Measurements from ENCODE around the gene ASS1. TPM values are rescaled to one million over a fixed set of nuclear protein-coding genes. Genes with fewer than 3 reads are reported as not detected.
"Not testable (repeated sequence)": the region's sequence is repeated elsewhere in the genome, so short reads cannot be mapped to it uniquely, and the experiment has no call there.

ASS1 gene
- total RNA-seq, 1 experiment from 2014 or later, result 249 TPM

DNA sequence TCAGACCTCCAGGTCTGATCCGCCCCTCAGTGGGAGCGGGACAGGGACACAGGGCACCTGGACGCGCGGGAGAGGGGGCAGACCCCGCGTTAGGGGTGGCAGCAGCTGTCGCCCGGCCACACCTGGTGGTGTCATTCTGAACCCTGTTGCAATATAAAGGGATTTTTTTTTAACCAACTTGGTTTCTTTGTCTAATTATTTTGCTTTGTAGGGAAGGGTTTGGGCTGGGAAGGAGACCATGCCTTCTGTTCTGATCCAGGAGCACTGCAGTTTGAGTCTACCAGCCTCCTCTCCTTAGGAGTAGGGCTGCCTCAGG, 10.9 kb upstream of the ASS1 start:
- no peak for DNase-seq (ENCODE audit: low read depth)

DNA sequence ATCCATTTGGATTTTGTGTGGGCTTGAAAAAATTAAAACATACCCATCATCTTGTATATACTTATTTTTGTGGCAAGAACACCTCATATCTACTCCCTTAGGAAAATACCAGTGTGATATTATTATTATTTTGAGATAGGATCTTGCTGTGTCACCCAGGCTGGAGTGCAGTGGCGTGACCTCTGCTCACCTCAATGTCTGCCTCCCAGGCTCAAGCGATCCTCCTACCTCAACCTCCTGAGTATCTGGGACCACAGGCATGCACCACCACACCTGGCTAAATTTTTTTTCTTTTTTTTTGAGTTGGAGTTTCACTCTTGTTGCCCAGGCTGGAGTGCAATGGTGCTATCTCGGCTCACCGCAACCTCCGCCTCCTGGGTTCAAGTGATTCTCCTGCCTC, 10.1 kb upstream of the ASS1 start:
- not testable (repeated sequence) for DNase-seq (ENCODE audit: low read depth)

DNA sequence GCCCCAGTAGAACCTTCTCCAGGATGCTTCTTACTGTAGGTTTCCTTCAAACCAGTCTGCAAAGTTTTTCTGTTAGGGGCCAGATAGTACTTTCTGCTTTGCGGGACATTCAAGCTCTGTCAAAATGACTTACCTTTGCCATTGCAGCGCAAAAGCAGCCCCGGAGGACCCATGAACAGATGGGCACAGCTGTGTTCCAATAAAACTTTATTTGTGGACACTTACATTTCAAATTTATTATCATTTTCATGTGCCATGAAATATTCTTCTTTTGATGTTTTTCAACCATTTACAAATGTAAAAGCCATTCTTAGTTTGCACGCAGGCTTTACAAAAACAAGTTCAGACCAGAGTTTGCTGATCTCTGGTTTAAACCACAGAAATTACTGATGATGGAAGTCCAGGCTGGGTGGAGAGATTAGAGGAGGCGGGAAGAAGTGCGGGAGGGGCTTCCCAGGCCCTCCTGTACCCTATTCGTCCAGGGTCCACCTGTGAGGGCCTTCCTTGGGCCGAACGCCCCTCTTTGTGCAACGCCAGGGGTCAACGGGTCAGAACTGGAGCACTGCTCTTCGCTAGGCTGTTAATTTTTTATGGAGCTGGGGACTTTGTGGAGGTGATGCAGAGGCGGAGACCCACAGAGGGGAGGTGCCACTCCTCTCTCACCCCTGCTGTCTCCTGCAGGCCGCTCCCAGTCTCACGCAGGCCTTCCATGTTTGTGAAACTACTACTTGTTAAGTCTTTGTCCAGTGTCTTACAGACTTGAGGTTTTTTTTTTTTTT, 7.6 kb upstream of the ASS1 start:
- no peak for DNase-seq (ENCODE audit: low read depth)

DNA sequence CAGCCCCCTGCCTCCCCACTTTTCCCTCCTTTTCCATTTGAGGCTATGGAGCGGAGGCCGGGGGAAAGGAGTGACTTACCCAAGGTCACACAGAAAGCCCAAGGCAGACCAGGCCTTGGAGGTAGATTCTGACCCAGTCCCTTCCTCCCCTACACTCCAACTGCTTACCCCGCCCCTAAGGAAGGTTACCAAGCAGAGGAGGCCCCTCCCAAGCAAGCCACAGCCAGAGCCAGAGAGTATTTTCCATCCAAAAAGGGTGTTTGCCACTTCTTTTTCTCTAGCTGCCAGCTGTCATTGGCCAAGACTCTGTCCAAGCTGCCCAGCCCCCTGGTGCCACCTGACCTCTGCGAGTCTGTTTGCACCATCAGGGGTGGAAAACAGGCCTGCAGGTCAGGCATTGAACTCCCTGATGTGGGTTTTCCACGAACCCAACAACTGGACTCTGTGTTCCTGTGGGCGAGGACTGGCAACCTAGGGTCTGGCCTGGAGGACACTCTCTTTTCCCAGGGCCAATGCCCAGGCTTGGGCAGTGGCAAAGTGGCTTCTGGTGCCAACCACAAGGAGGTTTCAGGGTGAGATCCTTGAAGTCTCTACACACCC, 6.3 kb upstream of the ASS1 start:
- DNase-seq (ENCODE audit: low read depth), result no peak

DNA sequence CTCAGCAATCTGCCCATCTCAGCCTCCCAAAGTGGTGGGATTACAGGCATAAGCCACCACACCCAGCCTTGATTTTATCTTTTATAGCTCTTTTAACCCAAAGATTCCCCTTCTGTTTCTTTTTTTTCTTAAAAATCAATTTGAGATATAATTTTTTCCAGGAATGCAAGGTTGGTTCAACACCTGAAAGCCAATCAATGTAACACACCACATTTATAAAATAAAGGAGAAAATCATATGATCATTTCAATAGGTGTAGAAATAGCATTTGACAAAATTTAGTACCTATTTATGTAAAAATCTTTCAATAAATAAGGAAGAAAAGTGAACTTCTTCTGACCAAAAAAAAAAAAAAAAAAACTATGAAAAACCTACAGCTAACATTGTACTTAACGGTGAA, 3.7 kb upstream of the ASS1 start:
- DNase-seq (ENCODE audit: low read depth), result no peak

DNA sequence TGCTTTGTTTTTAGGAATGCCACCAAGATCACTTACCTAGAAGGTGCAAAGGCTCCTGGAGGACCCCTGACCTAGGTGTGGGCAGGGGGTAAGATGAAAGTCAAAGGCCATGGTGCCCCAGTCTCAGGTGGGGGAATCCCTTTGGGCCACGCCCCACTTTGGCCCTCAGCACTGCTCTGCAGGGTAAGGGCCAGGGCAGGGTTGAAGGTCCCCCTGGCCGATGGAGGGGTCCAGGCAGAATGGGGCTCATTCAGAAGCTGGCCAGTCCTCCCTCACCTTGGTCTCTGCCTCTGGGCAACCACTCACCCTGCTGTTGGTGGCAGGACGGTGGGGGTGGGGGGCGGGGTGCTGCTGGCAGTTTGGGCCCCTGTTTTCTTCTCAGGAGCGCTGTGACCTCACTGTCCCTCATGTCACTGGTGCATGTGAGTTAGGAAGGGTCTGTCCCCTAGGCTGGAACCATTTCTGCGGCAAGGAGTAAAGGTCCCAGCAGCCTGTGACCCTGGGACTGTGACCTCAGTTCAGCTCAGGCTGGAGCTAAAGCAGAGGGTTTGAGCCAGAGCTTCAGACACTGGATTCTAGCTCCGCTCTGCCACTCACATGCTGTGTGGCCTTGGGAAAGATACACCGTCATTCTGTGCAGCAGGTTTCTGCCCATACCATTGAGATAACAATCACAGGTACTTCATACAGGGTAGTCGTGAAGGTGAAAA, 1.9 kb upstream of the ASS1 start:
- DNase-seq (ENCODE audit: low read depth), result no peak

DNA sequence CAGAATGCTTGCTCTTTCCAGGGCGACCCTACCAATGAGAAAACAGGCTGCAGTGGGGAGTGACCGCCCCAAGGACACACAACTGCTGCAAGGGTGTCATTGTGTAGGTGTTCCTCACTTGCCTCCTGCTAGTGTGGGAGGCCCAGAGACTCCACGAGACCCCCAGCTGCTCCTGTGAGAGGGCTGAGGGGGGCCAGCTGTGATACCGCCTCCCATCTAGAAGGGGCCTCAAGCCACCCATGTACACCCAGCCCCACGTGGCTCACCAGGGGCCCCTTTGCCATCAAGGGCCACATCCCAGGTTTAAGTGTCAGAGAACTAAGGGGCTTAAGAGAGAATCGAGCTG, 1.3 kb upstream of the ASS1 start:
- no peak for DNase-seq (ENCODE audit: low read depth)

DNA sequence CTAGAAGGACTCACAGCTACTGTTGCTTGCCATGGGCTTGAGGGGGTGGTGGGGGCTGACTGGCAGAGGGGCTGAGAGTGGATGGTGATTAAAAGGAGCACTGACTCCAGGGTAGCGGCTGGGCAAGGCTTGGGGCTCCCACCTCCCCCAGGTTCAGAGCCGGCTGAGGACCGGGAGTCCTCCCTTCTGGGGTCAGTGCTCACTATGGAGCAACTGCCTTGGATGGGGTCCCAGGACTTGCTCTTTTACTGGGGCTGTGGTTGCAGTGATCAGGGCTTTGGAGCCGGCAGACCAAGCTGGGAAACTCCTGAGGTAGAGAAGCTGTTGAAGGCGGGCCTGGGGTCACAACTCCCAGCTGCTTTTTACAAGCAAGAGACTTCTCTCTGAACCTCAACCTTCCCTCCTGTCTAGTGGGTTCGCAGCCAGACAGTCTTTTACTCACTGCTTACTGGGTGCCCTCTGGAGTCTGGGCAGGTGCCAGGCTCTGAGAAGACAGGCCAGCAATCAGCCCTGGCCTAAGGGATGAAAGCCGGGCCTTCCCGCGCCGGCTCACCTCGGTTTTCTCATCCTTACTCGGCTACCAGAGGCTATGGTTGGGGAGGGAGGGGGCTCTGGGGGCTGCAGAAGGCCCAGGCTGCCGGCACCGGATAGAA, 795 bp upstream of the ASS1 start:
- DNase-seq (ENCODE audit: low read depth), result no peak

DNA sequence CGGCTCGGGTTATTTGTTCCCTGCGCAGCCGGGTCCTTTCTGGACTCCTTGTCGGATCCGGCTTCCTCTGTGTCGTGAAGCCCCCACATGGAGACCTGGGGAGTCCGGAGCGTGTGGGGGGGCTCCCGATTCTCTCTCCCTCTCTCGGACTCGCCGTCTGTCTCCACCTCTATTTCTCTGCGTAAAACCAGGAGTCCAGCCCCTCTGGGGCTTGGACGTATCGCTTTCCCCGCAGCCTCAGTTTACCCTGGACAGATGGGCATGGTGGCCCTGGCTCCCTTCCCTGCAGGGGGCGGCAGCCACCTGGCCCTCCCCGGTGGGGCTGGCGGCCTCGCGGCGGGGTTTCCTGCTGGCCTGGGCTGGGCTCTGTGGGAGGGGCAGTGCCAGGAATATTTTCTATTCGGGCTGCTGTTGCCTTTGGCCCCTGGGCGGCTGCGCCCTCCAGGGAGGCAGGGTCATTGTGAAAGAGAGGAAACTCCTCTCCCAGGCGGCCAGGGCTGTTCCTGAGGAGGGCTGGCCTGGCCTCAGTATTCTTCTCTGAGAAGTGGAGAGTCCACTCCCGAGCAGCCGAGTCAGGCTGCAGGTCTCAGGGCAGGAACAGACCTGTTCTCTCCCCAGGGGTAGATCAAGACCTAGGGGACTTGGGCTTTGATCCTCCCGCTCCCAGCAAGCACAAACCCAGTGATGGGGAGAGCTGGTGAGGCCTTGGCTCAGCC, 665 bp downstream of the ASS1 start:
- peak; percentile 63 for DNase-seq (ENCODE audit: low read depth)

DNA sequence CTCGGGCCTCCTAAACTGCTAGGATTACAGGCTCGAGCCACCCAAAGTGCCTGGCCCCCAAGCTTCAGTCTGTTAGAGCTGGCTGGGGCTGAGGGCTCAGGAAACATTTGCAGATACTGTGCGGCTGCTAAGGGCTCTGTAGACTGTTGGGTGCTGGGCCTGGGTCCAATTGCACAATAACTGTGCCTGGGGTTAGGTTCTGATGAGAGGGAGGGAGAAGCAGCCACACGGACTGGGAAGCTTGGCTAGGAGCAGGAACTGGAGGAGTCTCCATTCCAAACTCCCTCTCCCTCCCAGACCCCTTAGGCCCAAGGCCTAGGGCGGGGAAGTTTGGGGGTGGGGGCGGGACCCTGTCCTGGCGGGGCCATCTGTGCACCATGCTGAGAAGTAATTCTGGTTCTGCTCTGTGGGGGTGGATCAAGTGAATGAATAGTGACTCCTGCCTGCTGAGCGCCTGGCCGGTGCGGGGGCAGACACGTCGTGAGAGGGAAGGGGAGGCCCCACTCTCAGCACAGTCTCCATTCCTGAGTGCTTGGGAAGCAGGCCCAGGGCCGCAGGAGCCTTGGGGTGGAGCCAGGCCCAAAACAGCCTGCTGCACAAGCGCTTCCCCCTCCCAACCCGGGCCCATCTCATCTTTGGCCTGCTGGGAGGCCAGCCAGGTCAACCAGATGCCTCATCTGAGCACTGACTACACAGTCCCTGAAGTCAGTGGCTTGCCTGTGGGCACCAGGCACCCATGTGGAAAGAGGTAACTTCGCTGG, 1.5 kb downstream of the ASS1 start:
- peak; percentile 96 for DNase-seq (ENCODE audit: low read depth)

DNA sequence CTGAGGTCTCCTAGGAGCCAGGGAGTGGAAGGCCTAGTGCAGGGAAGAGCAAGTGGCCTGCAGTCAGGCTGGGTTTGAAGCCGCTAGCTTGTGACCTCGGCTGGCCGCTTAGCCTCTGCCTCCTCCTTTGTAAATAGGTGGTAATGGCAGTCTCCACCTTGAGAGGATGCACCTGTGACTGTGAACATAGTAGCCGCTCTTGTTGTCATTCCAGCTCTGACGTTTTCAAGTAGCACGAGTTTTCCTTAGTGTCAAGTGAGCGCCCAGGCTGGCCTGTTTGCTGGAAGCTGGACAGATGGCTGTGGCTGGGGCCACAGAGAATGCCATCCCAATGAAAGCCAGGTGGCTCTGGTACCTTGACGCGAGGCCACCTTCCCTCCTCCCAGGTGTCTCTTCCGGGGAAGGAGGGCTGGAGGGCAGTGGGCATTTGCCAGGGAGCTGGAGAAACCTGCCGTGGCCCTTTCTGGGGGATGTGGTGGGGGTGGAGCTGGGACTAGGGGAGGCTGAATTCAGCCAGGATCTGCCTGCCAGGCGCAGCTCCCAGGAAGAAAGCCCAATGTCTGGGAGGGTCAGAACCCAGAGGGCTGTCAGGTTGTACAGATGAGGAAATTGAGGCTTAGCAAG, 2.5 kb downstream of the ASS1 start:
- no peak for DNase-seq (ENCODE audit: low read depth)

DNA sequence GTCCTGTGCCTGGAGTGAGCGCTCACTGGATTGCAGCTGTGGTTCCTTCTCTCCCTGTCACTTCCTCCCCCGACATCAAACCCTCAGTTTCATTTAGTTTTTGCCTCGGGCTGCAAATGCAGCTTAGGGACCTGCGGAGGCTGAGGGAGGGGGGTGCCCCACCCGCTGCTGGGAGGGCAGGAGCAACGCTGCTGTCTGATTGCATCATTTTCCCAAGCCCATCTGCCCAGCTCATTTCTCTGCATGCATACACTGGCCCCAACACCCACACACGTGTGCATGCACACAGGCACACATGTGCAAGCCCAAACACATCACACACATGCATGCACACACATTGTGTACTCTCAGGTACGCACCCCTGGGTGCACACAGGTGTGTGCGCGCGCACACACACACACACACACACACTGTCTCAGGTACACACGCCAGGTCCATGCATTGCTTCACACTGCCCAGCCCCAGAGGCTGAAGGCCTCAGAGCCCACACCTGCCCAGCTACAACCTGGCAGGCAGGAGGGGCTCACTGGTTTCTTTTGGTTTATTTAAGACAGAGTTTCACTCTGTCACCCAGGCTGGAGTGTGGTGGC, 3.4 kb downstream of the ASS1 start:
- DNase-seq (ENCODE audit: low read depth), result peak; percentile 90

DNA sequence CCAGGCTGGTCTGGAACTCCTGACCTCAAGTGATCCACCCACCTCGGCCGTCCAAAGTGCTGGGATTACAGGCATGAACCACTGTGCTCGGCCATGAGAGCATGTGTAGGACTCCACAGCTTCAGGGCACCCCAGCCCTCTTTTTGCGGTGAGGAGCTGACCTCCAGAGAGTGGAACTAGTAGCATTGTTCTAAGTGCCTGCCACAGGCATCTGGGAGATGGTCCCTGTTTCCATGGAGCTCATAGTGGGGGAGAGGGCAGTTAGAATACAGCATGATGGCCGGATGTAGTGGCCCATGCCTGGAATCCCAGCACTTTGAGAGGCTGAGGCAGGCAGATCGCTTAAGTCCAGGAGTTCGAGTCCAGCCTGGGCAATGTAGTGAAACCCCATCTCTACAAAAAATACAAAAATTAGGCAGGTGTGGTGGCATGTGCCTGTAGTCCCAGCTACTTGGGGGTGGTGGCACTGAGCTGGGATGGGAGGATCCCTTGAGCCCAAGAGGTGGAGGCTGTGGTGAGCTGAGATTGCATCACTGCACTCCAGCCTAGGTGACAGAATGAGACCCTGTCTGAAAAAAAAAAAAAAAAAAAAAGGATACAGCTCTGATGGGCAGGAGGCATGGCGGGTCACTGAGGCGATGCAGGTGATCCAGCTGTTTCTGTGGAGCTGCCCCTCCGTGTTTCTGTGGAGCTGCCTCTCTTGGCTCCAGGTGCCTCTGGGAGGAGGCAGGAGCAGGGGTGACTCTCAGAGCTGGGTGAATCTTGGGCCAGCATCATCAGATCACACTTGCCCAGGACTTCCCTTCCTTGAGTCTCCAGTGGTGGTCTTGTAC, 4.2 kb downstream of the ASS1 start:
- DNase-seq (ENCODE audit: low read depth), result peak; percentile 72

DNA sequence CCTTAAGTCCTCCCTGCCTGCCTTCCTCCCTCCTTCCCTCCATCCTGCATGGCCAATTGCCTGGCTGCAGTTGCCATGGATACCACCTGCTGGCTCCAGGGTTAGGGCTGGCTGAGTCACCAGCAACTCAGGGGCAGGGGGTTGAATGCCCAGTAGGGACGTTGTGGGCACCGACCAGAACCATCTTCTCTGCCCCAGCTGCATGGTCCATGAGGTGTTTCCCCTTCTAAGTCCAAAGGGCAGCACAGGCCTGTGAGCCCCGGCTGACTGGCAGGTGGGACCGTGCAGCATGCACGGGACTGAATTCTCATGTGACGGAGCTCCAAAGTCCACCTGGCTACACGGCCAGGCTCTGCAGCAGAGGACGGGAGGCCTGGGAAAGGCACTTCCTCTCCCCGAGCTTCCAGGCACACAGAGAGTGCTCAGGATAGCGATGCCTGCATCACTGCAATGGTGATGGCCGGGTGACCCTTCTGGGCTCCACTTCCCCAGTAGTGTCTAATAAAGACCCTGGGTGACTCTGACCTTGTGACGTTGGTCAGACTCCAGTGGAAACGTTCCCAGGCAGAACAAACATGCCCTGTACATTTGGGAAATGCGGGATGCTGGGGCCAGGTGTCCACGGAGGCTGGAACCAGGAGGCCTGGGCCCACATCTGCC, 5.7 kb downstream of the ASS1 start:
- DNase-seq (ENCODE audit: low read depth), result no peak

DNA sequence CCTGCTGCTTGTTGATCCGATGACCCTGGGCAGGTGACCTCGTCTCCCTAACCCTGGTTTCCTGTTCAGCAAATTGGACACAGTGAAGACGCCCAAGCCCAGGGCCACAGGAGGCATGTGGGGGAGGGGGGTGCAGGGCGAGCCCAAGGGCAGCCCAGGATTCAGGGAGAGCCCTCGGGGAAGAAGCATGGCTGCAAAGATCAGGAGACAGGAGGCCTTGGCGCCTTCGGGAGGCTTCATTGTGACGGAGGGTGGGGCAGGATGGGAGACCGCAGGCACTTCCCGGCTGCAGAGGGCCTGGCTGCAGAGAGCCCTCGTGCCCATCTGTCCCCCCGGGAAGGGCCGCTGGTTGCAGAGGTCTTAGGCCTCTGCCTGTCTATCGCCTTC, 6.2 kb downstream of the ASS1 start:
- peak; percentile 51 for DNase-seq (ENCODE audit: low read depth)

DNA sequence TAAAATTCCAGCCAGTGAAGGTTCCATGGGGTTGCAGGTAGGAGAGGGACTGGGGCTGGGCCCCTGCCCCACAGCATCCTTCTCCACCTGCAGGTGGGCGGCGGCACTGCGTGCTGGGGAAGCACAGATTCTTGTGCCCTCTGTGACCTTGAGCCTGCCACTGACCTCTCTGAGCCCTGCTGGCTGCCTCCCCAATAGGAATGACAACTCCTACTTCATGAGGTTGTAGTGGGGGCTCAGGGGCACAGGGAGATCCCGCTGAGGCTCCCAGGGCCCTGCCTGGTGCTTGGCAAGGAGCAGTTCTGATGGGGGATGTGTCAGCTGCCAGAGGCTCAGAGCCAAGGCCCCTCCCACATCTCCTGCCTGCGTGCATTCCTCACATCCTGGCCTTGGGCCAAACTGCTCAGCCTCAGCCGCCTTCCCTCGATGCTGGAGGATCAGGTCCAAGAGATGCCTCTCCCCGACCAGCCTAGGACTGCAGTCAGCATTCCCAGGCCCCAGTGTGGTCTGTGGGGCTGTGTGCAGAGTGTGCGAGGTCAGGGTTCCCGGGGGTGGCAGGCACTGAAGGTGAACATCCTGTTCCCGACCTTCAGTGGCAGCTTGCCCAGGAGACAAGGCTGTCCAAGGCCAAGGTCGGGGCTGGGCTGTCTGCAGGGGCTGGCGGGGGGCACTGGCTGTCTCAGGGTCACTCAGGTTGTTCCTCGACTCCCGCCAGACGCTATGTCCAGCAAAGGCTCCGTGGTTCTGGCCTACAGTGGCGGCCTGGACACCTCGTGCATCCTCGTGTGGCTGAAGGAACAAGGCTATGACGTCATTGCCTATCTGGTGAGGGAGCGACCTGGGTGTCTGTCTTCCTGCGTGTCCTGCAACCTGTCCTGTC, 7.0 kb downstream of the ASS1 start:
- DNase-seq (ENCODE audit: low read depth), result peak; percentile 94

DNA sequence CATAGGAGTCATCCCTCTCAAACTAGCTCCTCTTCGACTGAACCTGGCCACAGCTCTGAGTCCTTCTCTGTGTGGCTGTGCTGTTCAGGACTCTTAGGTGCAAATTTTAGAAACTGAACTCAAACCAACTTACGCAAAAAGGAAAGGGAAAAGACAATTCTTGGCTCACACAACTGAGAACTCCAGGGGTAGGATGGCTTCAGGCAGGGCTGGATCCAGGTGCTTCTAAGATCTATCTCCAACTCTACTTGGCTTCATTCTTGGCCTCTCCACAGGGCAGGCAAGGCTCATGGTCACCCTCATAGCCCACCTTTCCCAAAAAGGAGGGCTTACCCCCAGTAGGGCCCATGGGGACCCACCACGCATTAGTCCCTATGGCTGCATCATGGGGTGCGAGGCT, 8.1 kb downstream of the ASS1 start:
- no peak for DNase-seq (ENCODE audit: low read depth)

DNA sequence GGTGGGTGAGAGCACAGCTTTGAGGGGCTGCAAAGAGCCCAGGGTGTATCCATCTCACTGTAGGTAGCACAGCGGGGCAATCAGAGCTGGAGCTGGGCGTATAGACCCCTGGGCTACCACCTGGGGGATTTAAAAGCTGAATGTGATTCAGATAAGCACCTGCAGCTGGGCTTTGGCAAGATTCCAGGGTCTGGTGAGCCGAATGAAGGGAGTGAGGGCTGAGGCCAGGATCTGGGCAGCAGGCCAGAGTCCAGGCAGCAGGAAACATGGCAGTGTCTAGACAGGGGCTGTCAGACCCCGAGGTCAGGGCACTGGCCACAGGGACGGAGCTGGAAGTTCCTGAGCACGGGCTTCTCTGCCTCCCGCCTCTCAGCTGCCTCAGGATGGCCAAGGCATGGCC, 8.7 kb downstream of the ASS1 start:
- peak; percentile 86 for DNase-seq (ENCODE audit: low read depth)
